HL-60/S4 treated with phorbol 12-myristate 13-acetate at 8.2 ng/mL for 4 days and 3 days (cell line): Measurements from ENCODE around the gene SEC14L2.

Experiments
- in situ Hi-C: fragments of 300-500 bp; cut with MboI; formaldehyde crosslinking; loops from 2 replicates; pipeline ENCODE4 v1.15.0; 2022; ENCODE audit warnings: low sequenced_read_pairs

The SEC14L2 gene

DNA sequence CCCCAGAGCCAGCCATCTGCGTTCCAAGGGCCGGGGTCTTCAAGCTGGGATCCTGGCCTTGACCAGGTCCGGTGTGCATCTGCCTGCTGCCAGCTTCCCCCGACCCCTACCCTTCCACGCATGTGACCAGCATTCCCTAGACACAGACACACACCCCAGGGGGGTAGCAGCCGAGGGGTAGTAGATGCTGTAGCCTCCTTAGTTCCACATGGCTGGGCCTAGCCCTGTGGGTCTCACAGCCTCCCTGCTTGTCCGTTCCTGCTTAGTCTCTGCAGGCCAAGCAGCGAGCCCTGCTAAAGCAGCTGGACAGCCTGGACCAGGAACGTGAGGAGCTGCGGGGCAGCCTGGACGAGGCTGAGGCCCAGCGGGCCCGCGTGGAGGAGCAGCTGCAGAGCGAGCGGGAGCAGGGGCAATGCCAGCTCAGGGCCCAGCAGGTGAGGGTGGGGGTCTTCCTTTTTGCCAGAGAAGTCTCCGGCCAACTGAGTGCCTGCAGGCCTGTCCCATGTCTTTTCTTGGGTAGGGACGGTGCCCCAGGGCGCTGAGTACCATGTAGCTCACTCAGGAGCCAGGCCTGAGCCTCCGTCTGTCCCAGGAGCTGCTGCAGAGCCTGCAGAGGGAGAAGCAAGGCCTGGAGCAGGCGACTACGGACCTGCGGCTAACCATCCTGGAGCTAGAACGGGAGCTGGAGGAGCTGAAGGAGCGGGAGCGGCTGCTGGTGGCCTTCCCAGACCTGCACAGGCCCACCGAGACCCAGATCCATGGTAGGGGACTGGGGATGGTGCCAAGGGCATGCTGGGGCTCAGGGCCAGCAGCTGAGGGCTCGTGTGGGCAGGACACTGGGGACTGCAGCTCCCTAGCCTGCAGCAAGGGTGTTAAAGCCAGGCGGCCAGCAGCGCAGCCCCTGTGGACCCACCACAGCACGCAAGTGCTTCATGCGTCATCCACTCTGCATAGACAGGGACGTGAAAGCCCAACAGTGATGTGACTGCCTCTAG lies 23.2 kb upstream of the SEC14L2 start:
- in situ Hi-C loops = no loop called here

DNA sequence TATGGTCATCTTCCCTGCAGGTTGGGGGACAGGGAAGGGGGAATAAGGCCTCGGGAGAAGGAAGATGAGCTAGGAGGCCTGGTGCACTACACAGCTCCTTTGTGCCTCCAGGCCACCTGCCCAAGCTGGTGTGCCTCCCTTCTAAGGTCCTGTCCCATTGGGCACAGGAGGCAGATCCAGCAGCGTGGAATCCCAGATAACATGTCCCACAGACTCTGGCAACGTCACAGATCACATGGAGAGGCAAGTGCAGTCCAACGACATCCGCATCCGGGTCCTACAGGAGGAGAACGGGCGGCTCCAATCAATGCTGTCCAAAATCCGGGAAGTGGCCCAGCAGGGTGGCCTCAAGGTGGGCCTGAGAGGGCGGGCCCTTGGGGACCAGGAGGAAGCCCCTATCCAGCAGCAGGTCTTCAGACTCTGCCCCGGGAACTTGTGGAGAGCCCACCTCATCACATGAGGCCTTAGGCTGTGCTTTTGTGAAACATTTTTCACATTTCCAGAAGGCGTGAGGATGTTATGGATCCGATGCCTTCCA lies 21.4 kb upstream of the SEC14L2 start:
- in situ Hi-C loops = loop anchor here (25.0 kb wide), 1 partner anchor 263 kb away; no protein-coding TSS in a partner anchor

DNA sequence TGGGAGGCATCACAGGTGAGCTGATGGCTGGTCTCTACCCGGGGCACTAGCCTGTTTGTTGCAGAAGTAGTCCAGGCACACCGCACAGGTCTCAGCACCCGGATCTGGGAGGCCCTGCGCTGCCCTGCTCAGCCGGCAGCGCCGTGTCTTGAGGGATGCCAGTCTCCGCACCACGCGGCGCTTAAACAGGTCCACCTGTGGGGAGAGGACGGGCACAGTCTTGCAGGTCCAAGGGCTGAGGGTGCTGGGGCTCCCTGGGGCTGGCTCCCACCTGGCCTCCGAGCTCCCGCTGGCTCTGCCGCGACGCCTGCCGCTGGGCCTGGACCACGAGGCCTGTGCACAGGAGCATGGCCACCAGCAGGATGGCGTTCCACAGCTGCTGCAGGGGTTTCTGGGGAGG lies 16.8 kb upstream of the SEC14L2 start:
- in situ Hi-C loops = loop anchor here (25.0 kb wide), 1 partner anchor 268 kb away; no protein-coding TSS in a partner anchor

DNA sequence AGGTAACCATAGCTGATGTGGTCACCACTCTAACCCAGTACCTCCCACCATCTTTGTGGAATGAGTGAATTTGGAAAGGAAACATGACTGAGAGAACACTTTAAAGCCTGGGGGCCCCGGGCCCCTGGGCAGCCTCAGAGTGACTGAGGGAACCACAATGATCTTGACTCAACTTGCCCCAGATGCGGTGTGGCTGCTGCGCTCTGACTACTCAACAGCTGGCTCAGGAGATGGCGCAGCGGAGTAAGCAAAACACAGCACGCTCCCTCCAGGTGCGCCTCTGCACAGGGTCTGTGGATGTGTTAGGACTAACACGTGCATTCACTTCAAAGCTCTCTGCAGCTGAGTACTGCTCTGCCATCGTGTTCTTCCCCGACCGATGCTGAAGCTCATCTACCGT lies 15.6 kb upstream of the SEC14L2 start:
- in situ Hi-C loops = loop anchor here (25.0 kb wide), 1 partner anchor 269 kb away; no protein-coding TSS in a partner anchor

DNA sequence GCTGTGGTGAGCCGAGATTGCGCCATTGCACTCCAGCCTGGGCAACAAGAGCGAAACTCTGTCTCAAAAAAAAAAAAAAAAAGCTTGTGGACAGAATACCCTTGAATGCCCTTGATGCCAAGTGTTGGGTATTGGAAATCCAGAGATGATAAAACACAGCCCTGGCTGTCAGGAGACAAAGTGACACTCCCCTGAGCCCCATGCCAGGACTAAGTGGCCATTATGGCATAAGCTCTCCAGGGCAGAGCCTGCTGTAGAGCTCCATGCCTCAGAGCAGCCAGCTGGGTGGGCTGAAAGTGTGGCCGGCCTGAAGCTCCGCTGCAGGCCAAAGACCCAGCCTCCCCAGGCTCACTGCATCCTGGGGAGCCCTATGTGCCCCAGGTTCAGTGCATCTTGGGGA lies 14.5 kb upstream of the SEC14L2 start:
- in situ Hi-C loops = loop anchor here (25.0 kb wide), 1 partner anchor 270 kb away; no protein-coding TSS in a partner anchor

DNA sequence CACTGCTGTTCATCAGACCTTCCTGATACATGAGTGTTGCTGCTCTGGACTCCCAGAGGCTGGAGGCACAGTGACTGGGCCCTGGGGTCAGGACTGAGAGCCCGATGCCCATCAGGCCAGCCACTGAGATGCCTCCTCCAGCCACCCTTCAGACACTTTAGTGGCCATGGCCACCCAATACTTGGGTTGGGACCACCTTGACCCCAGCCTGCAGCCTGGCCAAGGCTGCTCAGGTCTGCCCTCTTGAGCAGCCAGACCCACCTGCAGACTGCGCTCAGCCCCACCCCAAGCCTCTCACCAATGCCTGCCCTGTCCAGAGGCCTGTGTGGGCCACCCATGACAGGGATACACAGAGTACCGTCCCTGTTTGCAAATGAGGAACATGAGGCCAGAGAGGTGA lies 13.8 kb upstream of the SEC14L2 start:
- in situ Hi-C loops = loop anchor here (25.0 kb wide), 1 partner anchor 271 kb away; no protein-coding TSS in a partner anchor

DNA sequence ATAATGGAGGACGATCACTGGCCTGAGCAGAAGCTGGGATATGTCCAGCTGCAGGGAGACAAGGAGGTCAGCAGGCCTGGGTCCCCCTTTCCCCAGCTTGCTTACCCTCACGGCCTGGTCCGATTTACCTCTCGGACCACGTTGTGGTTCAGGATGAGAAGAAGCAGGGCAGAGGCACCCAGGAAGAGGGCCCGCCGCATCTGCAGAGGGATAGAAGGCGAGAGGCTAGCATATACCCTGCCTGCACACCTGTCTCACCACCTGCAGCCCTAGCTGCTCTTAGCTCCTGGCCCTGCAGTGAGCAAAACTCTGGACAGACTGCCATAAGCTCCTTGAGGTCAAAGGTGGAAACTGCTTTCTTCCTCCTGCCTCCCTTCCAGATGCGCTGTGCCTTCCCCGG lies 10.9 kb upstream of the SEC14L2 start:
- in situ Hi-C loops = loop anchor here (25.0 kb wide), 1 partner anchor 274 kb away; no protein-coding TSS in a partner anchor

DNA sequence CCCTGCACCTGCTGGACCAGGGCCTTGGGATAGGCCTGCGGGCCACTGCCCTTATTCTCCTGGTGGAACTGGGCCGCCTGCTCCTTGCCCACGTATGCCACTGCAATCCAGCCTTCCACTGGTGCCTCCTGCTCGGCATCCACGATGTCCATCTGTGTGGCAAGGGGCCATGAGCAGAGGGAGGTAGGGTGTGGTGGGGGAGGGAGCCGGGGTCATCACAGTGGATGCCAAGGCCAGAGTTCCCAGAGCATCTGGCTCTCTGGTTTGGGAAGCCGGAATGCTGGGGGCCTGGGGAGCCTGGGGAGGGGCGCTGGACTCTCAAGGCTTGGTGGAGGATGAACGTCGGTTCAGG lies 10.2 kb upstream of the SEC14L2 start:
- in situ Hi-C loops = loop anchor here (25.0 kb wide), 1 partner anchor 274 kb away; no protein-coding TSS in a partner anchor

DNA sequence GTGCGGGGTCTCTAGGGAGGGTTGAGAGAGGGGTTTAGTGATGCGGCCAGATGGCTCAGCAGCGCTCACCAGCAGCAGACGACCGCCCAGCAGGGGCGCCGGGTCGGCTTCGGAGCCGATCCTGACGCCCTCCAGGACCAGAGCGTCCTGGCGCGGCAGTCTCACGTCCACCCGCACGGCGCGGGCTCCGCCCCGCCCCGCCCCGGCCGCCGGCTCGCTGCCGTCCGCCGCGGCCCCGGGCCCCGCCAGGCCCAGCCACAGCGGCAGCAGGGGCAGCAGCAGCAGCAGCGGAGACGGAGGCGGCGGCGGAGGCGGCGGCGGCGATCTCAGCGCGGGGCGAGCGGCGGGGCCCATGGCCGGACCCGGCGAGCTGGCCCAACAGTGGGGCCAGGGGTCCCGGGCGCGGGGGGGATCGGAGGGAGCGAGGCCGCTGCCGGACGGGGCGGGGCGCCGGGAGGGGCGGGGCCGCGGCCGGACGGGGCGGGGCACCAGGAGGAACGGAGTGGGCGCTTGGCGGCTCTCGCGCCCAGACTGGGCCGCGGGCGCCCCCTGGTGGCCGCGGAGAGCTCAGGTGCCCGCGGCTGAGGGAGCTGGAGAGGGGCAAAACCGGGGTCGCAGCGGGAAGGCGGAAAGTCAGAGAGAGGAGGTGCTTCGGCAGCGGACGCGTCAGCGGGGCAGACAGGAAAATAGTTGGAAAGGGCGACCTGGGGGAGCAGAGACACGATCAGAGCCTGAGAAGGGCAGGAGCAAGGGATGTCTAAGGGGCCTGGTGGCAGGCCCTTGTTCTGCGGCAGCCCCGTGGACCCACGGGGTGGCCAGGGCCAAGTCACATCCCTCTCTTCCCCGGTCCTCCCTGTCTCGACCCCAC lies 9.6 kb upstream of the SEC14L2 start, which contains the start of gene RNF215:
RNF215 (minus strand) TSS at position 452 of the 868 bp plus-strand sequence; CDS start at position 354, 98 bp downstream.
- in situ Hi-C loops = loop anchor here (25.0 kb wide), 1 partner anchor 275 kb away; no protein-coding TSS in a partner anchor

DNA sequence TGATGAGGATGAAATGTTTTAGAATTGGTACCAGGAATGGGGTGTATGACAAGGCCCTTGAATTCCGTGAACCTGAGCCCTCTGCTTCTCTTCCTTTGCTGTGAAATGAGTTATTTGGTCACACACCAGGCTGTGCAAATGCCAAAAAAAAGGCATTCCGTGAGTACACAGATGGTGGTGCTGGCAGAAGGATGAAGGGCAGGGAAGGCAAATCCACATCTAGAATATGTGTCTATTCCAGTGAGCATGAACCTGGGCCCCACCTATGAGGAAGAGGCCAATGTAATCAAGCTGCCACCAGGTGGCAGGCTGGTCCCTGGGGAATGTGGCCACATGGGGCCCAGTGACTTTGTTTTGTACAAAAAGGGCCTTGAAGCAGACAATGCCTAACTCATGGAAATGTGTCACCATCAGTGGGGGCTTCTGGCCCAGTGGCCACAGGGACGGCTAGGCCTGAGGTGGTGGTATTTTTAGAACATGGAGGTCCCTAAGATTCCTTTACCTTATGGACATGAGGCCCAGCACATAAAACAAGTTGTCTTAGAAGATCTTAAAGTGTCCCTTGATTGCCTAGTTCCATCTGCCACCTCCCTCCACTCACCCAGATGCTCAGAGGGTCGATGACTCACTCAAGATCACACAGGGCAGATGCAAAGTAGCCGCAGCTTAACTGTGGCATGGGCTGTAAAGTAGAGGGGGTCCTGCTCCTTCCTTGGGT lies 5.7 kb upstream of the SEC14L2 start:
- in situ Hi-C loops = loop anchor here (5.0 to 25.0 kb wide), 2 partner anchors 96 to 279 kb away; no protein-coding TSS in a partner anchor

DNA sequence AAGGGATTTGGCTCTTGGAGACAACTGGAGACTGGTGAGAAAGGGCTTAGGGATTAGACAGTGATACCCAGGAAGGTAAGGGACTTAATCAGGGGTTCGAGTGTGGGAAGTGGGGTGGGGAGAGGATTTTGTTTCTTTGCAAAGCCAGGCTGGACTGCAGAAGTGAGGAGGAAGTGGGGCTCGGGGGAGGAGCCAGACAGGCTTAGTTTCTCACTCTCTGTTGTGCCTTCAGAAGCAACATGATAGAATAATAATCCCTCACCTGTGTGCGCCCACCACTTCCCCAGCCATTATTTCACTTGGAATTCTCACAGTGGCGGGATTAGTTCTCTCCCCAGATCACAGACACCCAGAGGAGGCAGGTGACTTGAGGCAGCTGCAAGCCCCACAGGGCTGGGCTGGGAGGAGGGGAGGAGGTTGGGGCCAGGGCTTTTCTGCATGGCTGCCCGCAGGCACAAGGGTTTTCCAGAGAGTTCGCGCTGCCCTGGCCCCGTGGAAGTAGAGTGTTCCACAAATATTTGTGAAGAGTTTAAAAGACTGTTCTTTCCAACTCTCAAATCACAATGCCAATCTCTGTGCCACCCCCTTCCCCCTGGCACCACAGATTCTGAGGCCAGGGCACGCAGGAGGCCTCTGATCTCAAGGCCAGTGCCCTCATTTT lies 4.0 kb upstream of the SEC14L2 start:
- in situ Hi-C loops = loop anchor here (5.0 to 25.0 kb wide), 2 partner anchors 95 to 280 kb away; no protein-coding TSS in a partner anchor

DNA sequence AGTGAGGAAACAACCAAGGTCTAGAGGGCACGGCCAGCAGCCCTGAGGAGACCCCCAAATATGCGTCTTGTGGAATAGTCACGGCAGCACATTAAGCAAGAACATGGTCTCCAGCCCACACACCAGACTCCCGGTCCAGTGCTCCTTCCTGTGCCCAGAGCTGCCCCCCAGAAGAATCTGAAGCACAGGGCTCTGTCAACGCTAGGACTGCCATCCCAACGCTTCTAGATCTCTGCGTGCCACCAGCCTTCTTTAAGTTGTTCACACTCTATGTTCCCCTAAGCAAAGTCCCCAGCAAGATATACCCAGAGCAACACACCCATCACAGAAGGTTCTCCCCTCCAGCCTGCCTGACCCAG lies 3.5 kb upstream of the SEC14L2 start:
- in situ Hi-C loops = loop anchor here (5.0 to 25.0 kb wide), 2 partner anchors 94 to 281 kb away; no protein-coding TSS in a partner anchor

DNA sequence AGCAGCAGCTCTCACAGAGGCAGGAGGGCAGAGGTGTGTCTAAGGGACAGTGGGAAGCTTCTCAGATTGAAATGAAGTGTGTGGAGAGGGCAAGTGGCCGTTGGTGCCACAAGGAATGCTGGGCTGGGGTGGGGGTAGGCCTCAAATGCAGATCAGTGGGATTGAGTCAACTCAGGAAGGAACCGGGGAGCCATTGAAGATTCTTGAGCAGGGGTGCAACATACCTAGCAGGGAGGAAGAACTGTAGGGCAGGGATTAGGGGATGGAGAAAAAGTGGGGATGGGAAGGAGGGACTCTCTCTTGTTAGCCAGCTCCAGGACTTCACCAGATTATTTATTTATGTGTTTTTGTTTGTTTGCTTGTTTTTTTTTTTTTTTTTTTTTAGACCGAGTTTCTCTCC lies 2.9 kb upstream of the SEC14L2 start:
- in situ Hi-C loops = loop anchor here (5.0 to 25.0 kb wide), 2 partner anchors 93 to 282 kb away; no protein-coding TSS in a partner anchor

DNA sequence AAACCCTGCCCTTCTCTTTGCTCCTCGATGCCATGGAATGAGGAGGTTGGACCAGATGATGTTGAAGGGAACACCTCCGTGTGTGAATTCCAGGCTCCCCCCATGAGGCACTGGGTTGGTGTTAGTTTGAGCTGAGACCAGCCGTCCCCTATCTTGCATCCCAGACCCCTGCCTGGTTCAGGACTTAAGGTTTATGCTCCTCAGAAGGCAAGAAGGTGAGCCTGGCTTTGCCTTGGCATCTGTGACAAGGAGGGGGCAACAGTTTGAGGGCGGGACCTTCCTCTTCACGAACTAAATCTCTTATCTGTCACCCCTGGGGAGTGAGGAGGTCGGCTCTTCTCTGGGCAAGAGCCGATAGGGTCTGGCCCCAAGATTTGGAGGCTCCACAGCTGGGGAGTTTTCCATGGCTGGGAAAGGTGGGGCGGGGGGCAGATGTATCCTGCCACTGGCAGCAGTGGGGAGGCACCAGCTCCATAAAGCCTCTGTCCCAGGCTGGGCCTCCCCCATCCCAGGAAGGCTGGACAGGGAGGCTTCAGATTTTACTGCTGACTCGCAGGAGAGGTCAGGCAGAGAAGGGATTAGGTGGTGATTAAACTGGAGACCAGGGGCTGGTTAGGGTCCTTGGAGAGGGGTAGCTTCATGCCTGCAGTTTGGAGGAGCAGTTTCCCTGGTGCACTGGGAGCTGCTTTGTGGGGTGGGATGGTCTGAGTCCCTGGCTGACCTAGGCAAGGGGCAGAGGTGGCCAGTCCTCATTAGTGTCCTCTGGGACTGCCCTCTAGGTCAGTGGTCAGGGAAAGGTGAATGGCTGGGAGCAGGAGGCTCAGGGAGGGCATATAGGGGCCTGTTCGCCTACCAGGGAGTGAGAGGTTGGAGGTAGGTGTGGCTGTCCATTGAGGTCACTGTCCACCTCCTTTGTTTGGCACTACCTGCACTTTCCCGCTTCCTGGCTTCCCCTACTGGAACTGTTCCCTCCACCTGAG lies 1.1 kb downstream of the SEC14L2 start:
- in situ Hi-C loops = loop anchor here (25.0 kb wide), 1 partner anchor 286 kb away; no protein-coding TSS in a partner anchor

DNA sequence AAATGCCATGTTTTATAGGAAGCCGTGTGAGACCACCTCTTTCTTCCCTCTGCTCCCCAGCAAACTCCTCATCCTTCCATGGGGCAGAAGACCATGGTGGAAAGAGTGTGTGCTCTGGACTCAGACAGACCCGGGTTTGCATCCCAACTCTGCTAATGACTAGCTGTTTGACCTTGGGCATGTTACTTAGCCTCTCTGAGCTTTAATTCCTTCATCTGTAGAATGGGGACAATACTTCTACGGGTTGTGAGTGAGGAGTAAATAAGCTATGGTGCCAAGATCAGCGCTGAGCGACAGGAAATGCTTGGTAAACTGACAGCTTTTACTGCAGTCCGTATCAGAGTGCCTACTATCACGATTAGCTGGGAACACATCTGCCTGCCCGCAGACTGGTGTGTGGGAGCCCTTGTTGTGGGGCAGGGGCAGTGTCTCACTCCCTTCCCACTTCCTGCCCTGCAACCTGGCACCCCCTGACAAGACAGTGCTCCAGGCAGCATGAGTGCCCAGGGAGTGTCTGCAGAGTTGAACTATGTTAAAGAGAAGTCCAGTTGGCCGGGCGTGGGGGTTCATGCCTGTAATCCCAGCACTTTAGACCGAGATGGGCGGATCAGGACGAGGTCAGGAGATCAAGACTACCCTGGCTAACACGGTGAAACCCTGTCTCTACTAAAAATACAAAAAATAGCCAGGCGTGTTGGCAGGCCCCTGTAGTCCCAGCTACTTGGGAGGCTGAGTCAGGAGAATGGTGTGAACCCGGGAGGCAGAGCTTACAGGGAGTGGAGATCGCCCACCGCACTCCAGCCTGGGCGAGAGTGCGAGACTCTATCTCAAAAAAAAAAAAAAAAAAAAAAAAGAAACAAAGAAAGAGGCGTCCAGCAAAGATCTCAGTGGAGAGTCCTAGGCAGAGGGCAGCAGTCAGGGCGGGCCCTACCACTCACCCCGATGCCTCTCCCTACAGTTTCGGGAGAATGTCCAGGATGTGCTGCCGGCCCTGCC lies 2.2 kb downstream of the SEC14L2 start:
- in situ Hi-C loops = loop anchor here (25.0 kb wide), 1 partner anchor 287 kb away; no protein-coding TSS in a partner anchor

DNA sequence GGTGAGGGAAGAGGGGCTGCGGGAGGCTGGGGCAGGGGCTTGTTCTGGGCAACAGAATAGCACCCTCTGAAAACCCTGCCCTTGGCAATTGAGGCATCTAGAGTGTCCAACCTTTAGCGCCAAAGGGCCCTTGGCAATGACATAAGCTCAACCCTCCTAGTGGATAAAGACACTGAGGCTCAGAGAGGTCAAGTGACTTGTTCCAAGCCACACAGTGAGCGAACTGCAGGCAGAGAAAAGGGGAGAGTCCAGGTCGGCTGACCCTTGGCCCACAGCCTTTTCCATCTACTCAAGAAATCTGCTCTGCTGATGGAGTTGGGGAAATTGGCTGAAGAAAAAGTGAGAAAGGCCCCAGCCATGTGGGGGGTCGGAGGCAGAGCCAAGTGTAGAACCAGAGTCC lies 2.9 kb downstream of the SEC14L2 start:
- in situ Hi-C loops = loop anchor here (25.0 kb wide), 1 partner anchor 287 kb away; no protein-coding TSS in a partner anchor

DNA sequence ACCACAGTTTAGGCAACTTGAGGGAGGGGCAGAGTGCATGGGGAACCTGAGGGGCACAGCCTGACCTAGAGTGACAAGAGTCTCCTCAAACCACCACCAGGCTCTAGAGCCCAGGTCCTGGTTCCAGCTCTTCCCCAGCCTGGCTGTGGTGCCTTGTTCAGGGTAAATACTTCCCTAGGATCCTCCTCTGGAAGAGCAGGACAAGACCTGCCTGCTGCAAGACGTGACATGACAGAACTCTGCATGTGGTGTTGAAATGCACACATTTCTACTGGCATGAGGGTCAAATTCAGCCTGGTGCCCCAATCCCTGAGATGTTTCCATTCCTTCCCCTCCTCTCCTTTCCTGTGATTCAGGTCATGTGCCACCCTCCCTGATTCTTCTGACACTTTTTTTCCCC lies 3.3 kb downstream of the SEC14L2 start:
- in situ Hi-C loops = no loop called here
